ENCODE measurements around the gene EIF4A3. TPM values are rescaled to one million over a fixed set of nuclear protein-coding genes. Genes with fewer than 3 reads are reported as not detected.
A peak's percentile ranks its signal among the peaks of the same experiment; 100 is the strongest.

The EIF4A3 gene
- total RNA-seq (2021) (155 and 158 TPM in 2 replicates), Bru-seq, nascent RNA (percentile 86 among the genes with signal in this experiment), BruChase-seq, experiment 1, labeled RNA remaining after a 2-hour chase (percentile 86 among the genes with signal in this experiment), BruChase-seq, experiment 2, labeled RNA remaining after a 6-hour chase (percentile 94 among the genes with signal in this experiment)
- long read RNA-seq, transcript EIF4A3-201 (12 exons, 1,734 nt) = major isoform, 482 of 498 reads
- long read RNA-seq, partial matches to known transcripts = 6 of 498 reads
- long read RNA-seq, other reads (novel, unspliced or antisense) = 8 of 498 reads

GRCh38 chr17:80147035-80147822 lies at the start of gene EIF4A3:
Gene EIF4A3 (minus strand): TSS chr17:80147128. CDS start chr17:80146961, 167 bp downstream.
- no peaks in the 10 kb centered on the region for H3K9me3 ChIP-seq (ENCODE audit: low read depth, low read length, poor library complexity, severe bottlenecking)
- TSS peak; percentile 83 for BruUV-seq (replicated peaks)
- peak within 1 kb of the TSS; percentile 94 for H3K4me3 ChIP-seq (ENCODE audit: low read depth, low read length, poor library complexity, severe bottlenecking)
- H3K27ac ChIP-seq (ENCODE audit: low read depth, low read length, poor library complexity, severe bottlenecking) = peak within 1 kb of the TSS; percentile 92
- intact Hi-C loops (cut with micrococcal nuclease; ENCODE audit: unreplicated experiment) = no loop called here
- TF ChIP-seq CTCF (conservative IDR thresholded peaks at IDR 0.05; ENCODE audit: low read depth, low read length) (no peak), EZH2 (IDR thresholded peaks at IDR 0.05; ENCODE audit: borderline replicate concordance, low read depth, low read length, poor library complexity, severe bottlenecking) (no peak)
- CTCF ChIA-PET = interaction anchor here (1.3 kb wide), 1 partner anchor 46 kb away, joined by 3 read pairs; the partner anchor contains the start of gene GAA
- peak; percentile 99 for DNase-seq (ENCODE audit: low spot score)
- H3K27me3 ChIP-seq (replicated peaks; ENCODE audit: insufficient read depth, low read depth, low read length, poor library complexity) = no peaks in the 10 kb centered on the region
- POLR2A ChIA-PET (ENCODE audit: low non-redundant PET) = no interaction called here
- H3K36me3 ChIP-seq (ENCODE audit: insufficient read depth, low read length, poor library complexity, severe bottlenecking) = peaks cover 22% of the 10 kb centered on the region
- H3K4me1 ChIP-seq (ENCODE audit: insufficient read depth, low read length, poor library complexity, severe bottlenecking) = peaks cover 12% of the 10 kb centered on the region

- no peaks in the 10 kb centered on the region for H3K4me1 ChIP-seq (ENCODE audit: insufficient read depth, low read length, poor library complexity, severe bottlenecking)
- ChIA-PET POLR2A (ENCODE audit: low non-redundant PET) (no interaction called here), CTCF (interaction anchor here (1.9 kb wide), 1 partner anchor 165 kb away, joined by 10 read pairs; no protein-coding TSS in a partner anchor)
- H3K9me3 ChIP-seq (ENCODE audit: low read depth, low read length, poor library complexity, severe bottlenecking) = no peaks in the 10 kb centered on the region
- no peak overlapping the region for H3K4me3 ChIP-seq (ENCODE audit: low read depth, low read length, poor library complexity, severe bottlenecking)
- no peak overlapping the region for H3K27ac ChIP-seq (ENCODE audit: low read depth, low read length, poor library complexity, severe bottlenecking)
- TF ChIP-seq CTCF (conservative IDR thresholded peaks at IDR 0.05; ENCODE audit: low read depth, low read length) (no peak), EZH2 (IDR thresholded peaks at IDR 0.05; ENCODE audit: borderline replicate concordance, low read depth, low read length, poor library complexity, severe bottlenecking) (no peak)
- no peaks in the 10 kb centered on the region for H3K27me3 ChIP-seq (replicated peaks; ENCODE audit: insufficient read depth, low read depth, low read length, poor library complexity)
- DNase-seq (ENCODE audit: low spot score) = no peak
- intact Hi-C loops (cut with micrococcal nuclease; ENCODE audit: unreplicated experiment) = loop anchor here (2.0 kb wide), 1 partner anchor 166 kb away; no protein-coding TSS in a partner anchor
- no peaks in the 10 kb centered on the region for H3K36me3 ChIP-seq (ENCODE audit: insufficient read depth, low read length, poor library complexity, severe bottlenecking)
- BruUV-seq (replicated peaks) = no TSS peak
Observed at GRCh38 chr17:80196652-80197051, 49.7 kb upstream of the EIF4A3 start.

- DNase-seq (ENCODE audit: low spot score) = peak; percentile 51
- H3K4me3 ChIP-seq (ENCODE audit: low read depth, low read length, poor library complexity, severe bottlenecking) = no peak overlapping the region
- CTCF ChIA-PET = interaction anchor here (0.5 to 1.9 kb wide), 8 partner anchors 8 to 229 kb away, joined by 3 to 10 read pairs (median 5); no protein-coding TSS in a partner anchor
- TF ChIP-seq EZH2 (IDR thresholded peaks at IDR 0.05; ENCODE audit: borderline replicate concordance, low read depth, low read length, poor library complexity, severe bottlenecking) = no peak
- peak; percentile 99 for TF ChIP-seq CTCF (conservative IDR thresholded peaks at IDR 0.05; ENCODE audit: low read depth, low read length)
- H3K4me1 ChIP-seq (ENCODE audit: insufficient read depth, low read length, poor library complexity, severe bottlenecking) = no peaks in the 10 kb centered on the region
- no TSS peak for BruUV-seq (replicated peaks)
- H3K9me3 ChIP-seq (ENCODE audit: low read depth, low read length, poor library complexity, severe bottlenecking) = no peaks in the 10 kb centered on the region
- POLR2A ChIA-PET (ENCODE audit: low non-redundant PET) = no interaction called here
- H3K36me3 ChIP-seq (ENCODE audit: insufficient read depth, low read length, poor library complexity, severe bottlenecking) = no peaks in the 10 kb centered on the region
- H3K27me3 ChIP-seq (replicated peaks; ENCODE audit: insufficient read depth, low read depth, low read length, poor library complexity) = no peaks in the 10 kb centered on the region
- intact Hi-C loops (cut with micrococcal nuclease; ENCODE audit: unreplicated experiment) = loop anchor here (2.0 kb wide), 1 partner anchor 167 kb away; no protein-coding TSS in a partner anchor
- no peak overlapping the region for H3K27ac ChIP-seq (ENCODE audit: low read depth, low read length, poor library complexity, severe bottlenecking)
Observed at GRCh38 chr17:80195671-80196529, 49.0 kb upstream of the EIF4A3 start.
